GM21360 (cell line): ENCODE measurements around the gene ABHD8.
"Not testable (repeated sequence)": the region's sequence is repeated elsewhere in the genome, so short reads cannot be mapped to it uniquely, and the experiment has no call there.

Experiments
- ATAC-seq: cut with Tn5 transposase; IDR thresholded peaks from one replicate; pipeline ENCODE4 v1.9.1; 2021; ENCODE audit warnings: mild to moderate bottlenecking, moderate library complexity; ENCODE audit not compliant: unreplicated experiment

ABHD8 gene

GRCh38 chr19:17302391-17303166, 646 bp downstream of the ABHD8 start:
- ATAC-seq = no peak

- no peak for ATAC-seq
These were observed 2.1 kb downstream of the ABHD8 start for GRCh38 chr19:17300992-17301619.

GRCh38 chr19:17296976-17297375, 6.2 kb downstream of the ABHD8 start:
- ATAC-seq = no peak

DNA sequence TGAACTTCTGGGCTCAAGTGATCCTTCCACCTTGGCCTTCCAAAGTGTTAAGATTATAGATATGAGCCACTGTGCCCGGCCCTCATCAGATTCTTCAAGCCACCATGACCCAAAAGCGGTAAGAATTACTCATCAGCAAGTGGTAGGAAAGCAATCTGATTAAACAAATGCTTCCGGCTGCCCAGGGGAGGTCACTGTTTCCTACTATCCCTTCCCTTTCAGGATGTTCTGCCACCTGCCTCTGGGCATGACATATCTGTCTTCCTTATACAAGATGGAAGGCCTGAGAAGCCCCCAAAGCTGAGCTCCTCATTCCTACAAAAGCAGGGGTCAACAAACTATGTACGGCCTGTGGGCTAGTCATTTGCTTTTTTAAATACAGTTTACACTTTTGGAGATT, 7.0 kb downstream of the ABHD8 start:
- ATAC-seq = no peak

DNA sequence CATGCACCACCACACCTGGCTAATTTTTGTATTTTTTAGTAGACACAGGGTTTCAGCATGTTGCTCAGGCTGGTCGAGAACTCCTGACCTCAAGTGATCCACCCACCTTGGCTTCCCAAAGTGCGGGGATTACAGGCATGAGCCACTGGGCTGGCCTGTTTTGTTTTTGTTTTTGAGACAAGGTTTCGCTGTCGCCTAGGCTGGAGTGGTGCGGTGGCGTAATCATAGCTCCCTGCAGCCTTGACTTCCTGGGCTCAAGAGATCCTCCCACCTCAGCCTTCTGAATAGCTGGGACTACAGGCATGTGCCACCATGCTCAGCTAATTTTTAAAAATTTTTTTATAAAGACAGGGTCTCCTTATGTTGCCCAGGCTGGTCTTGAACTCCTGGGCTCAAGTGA, 7.7 kb downstream of the ABHD8 start:
- not testable (repeated sequence) for ATAC-seq

DNA sequence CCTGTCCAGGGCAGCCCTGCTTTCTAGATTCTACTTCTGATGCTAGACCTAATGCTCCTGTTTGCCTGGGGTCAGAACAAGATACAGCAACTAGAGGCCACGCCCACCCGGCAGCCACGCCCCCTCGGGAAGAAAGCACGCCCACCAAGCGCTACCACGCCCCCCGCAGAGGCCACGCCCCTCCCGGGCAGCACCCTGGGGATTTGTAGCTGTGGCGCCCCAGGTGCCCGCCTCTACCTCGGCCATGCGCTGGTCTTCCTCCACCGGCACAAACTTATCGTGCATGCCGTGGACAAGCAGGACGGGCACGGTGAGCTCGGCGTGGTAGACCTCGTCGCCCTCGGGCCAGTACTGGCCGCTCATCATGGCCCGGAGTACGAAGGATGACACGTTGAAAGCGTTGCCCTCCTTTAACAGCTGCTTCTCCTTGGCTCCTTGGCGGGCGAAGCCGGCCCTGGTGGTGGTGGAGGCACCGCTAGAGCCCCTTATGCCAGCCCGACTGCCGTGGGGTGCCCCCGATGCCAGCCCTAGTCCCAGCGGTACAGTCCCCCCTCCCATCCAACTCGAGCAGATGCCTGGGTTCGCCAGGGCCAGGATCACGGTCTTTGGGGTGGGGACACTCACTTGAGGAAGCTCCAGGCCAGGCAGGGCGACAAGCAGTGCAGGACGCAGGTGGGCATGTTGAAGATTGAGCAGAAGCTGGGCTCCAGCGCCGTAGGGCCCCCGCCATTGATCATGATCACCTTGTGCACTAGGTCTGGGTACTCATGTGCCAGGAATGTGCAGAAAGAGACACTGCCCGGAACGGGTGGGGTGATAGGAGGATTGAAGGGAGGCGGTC, 9.0 kb downstream of the ABHD8 start:
- no peak for ATAC-seq

DNA sequence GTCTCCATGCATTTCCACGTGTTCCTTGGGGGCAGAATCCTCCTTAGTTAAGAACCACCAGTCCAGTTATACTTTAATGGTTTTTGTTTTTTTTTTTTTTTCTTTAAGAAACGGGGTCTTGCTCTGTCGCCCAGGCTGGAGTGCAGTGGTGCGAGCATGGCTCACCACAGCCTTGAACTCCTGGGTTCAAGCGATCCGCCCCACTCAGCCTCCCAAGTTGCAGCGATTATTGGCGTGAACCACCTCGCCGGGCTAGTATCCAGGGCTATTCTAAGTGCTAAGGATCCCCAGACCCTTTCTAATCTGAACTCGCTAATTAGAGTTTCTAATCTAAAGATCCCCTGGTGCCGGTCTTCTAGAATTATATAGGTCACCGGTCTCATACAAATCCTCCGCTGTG, 9.6 kb downstream of the ABHD8 start:
- no peak for ATAC-seq

- peak; percentile 65 for ATAC-seq
These were observed 10.7 kb downstream of the ABHD8 start for GRCh38 chr19:17292301-17293074.

DNA sequence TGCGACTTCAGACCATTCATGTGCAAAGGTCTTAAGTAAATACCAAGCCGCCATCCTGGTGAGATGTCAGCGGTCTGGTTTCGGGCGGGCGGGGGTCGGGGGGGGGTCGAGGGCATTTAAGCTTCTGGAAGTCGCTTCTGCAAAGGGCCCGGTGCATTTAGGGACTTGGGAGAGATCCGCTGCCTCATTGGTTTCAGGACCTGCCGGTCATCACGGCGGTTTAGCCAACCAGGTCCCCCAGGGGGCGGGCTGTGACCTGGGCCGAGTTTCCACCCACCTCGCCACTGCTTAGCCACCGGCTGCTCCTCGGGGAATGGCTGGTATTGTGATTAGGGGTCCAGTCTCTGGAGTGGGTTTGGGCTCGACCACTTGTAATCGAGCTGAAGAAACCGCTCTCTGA, 13.7 kb downstream of the ABHD8 start:
- no peak for ATAC-seq

GRCh38 chr19:17286752-17287151, 16.5 kb downstream of the ABHD8 start:
- no peak for ATAC-seq

- ATAC-seq = no peak
These were observed 17.0 kb downstream of the ABHD8 start for GRCh38 chr19:17286263-17286662.

GRCh38 chr19:17285415-17286135, 17.6 kb downstream of the ABHD8 start:
- no peak for ATAC-seq

DNA sequence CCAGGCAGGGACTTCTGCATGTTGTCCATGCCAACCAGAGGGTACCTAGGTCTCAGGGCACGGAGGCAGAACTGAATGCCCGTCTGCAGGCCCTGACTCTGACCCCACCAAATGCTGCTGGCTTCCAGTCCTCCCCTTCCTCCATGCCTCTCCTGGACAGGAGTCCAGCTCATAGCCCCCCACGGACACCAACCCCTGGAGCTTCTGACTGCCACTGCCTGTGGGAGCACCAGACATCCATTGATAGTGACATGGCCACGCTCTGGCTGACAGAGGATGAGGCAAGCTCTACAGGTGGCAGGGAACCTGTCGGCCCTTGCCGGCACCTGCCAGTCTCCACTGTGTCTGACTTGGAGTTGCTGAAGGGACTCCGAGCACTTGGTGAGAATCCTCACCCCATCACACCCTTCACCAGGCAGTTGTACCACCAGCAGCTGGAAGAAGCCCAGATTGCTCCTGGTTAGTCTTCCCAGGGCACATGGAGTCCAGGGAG, 19.7 kb downstream of the ABHD8 start:
- ATAC-seq = no peak

DNA sequence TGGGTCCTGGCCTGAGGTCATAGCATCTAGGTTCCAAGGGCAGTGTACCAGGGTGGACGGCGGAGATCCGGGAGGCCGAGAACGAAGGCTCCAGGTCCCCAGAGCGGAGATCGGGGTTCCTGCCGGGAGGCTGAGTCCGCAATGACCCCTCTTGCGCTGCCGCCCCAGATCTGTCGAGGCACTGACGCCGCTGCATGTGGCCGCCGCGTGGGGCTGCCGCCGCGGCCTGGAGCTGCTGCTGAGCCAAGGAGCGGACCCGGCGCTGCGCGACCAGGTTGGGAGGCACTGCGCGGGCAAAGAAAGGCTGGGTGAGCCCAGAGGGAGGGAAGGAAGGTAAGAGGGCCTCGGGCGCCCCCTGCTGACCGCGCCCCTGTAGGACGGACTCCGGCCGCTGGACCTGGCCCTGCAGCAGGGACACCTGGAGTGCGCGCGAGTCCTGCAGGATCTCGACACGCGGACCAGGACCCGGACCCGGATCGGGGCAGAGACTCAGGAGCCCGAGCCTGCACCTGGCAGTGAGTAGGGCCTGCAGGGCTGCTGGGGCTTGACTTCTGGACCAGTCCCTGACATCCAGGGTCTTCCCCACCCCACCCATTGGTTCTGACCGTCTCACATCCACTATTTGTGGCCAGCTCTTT, 20.6 kb downstream of the ABHD8 start:
- peak; percentile 63 for ATAC-seq

DNA sequence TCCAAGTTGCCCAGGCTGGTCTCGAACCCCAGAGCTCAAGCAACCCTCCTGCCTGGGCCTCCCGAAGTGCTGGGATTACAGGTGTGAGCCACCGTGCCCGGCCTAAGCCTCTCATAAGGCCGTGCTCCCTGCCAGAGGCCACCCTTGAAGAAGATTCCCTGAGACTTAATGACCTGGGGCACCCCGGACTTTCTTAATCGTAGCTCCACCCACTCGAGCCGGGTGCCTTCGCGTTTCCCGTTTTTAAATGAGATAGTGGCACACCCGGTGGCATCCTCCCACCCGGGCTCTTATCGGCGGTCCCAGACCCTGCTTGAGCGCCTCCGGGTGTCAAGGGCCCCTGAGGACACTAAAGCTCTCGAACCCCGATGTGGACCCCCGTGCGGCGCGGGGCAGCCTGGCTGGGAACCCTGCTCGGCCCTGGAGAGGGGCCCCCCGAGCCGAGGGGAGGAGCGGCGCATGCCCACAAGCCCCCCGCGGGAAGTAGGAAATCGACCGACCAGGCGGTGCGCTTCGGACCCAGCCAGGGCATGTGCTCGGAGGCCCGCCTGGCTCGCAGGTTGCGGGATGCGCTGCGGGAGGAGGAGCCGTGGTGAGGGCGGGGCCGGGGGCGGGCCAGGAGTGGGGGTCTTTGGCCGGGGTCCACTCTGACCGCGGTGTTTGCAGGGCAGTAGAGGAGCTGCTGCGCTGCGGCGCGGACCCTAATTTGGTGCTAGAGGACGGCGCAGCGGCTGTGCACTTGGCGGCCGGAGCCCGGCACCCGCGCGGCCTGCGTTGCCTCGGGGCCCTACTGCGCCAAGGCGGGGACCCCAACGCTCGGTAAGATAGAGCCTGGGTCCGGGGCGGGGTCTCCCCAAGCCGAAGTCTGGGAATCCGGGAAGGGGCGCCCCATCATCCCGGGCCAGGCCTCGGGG, 21.6 kb downstream of the ABHD8 start, which contains the start of gene ANKLE1:
ANKLE1 (plus strand) TSS at position 511 of the 914 bp plus-strand sequence; CDS start at position 531, 20 bp downstream.
- ATAC-seq = peak; percentile 36

- ATAC-seq = no peak
These were observed 23.8 kb downstream of the ABHD8 start for GRCh38 chr19:17279436-17279835.

DNA sequence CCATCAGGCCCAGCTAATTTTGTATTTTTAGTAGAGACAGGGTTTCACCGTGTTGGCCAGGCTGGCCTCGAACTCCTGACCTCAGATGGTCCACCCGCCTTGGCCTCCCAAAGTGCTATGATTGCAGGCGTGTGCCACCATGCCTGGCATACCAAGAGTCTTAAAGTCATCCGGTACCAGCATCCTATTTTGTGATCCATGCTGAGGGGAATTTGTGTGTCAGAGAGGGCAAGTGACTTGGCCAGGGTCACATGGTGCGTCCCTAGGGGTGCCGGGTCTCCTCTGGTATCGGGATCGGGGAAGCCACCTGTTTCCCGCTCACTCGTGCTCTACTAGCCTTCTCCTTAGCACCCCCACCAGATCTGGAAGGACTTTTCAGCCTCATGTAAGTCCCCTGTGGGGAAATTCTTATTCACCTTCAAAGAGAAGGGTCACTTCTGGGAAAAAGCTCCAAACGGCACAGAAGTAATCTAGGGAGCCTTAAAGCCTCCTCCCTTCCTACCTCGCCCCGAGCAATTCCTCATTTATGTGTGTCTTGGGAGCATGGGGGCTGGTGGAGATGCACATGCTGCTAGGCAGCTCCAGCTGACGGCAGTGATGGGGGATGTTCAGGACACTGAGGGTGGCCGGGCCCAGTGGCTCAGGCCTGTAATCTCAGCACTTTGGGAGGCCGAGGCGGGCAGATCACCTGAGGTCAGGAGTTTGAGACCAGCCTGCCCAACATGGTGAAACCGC, 27.6 kb downstream of the ABHD8 start:
- no peak for ATAC-seq

GRCh38 chr19:17274892-17275291, 28.3 kb downstream of the ABHD8 start:
- not testable (repeated sequence) for ATAC-seq
